ENCODE results near the gene MCM3AP.
"Not testable (repeated sequence)": the region's sequence is repeated elsewhere in the genome, so short reads cannot be mapped to it uniquely, and the experiment has no call there.

MCM3AP gene

GRCh38 chr21:46311568-46311967, 26.2 kb upstream of the MCM3AP start:
- DNase-seq: no peak

- not testable (repeated sequence) for DNase-seq
These were observed 24.8 kb upstream of the MCM3AP start for GRCh38 chr21:46310260-46310659.

DNA sequence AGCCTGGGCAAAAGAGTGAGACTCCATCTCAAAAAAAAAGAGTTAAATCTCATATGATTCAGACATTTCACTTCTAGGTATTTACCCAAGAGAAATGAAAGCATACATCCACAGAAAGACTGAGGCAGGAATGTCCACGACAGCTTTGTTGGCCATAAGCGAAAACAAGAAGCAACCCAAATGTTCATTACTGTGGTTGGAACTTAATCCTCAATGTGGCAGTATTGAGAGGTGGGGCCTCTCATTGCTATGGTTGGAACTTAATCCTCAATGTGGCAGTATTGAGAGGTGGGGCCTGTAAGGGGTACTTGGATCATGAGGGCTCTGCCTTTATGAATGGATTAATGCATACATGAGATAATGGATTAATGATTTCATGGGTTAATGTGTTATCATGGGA, 23.0 kb upstream of the MCM3AP start:
- DNase-seq: no peak

GRCh38 chr21:46307625-46308024, 22.2 kb upstream of the MCM3AP start:
- no peak for DNase-seq

GRCh38 chr21:46304955-46305354, 19.5 kb upstream of the MCM3AP start:
- peak in 15 of 51 donors; percentile 11 to 66 (median 42) for DNase-seq

DNA sequence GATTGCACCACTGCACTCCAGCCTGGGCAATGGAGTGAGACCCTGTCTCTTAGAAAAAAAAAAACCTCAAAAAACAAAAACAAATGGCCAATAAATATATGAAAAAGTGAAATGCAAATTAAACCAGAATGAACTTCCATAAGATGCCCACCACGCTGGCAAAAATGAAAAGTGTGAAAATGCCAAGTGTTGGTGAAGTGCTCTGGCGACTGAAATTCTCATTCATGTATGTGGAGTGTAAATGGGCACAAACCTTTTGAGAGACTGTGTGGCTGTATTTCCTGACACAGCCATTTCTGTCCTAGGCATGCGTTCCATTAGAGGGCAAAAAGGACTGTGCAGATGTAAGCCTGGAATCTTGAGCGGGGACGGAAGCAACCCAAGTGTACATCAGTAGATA, 19.0 kb upstream of the MCM3AP start:
- DNase-seq: no peak

- no peak for DNase-seq
These were observed 16.3 kb upstream of the MCM3AP start for GRCh38 chr21:46301759-46302158.

DNA sequence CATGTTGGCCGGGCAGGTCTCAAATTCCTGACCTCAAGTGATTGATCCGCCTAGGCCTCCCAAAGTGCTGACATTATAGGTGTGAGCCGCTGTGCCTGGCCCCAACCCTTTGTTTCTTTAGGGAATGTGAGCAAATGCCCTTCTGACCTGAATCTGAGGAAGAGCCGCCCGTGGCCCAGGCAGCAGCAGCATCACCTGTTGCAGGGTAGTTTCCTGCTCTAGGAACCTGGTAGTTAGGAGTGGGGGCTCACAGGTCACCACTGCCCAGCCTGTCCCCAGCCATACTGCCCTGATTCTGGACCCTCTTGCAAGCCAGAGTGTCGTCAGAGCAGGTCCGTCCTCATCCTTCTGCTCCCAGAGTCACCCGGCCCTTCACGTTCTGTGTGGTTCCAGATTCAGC, 13.8 kb upstream of the MCM3AP start:
- no peak for DNase-seq

- peak in 1 of 51 donors; percentile 20 for DNase-seq
These were observed 12.2 kb upstream of the MCM3AP start for GRCh38 chr21:46297338-46298271.

GRCh38 chr21:46295996-46296752, 10.8 kb upstream of the MCM3AP start:
- DNase-seq: peak in 5 of 51 donors; percentile 1 to 41 (median 20)

GRCh38 chr21:46295177-46295770, 9.9 kb upstream of the MCM3AP start:
- DNase-seq: no peak

- no peak for DNase-seq
These were observed 9.3 kb upstream of the MCM3AP start for GRCh38 chr21:46294647-46295176.

GRCh38 chr21:46291561-46291960, 6.2 kb upstream of the MCM3AP start:
- DNase-seq: no peak

DNA sequence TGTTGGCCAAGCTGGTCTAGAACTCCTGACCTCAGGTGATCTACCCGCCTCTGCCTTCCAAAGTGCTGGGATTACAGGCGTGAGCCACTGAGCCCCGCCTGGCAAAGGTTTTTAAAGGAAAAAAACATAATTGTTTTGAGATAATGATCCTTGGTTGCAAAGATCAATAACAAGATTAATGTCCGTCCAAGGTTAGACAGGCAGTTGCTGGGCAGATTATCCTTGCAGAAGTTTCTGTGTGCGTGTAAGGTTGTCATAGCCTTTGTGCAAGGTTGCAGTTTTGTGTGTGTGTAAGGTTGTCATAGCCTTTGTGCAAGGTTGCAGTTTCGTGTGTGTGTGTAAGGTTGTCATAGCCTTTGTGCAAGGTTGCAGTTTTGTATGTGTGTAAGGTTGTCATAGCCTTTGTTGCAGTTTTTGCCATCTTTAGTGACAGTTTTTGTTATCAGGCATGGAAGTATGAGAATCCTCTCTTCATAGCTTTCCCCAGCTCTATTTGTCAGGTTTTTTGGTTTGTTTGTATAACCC, 4.3 kb upstream of the MCM3AP start:
- no peak for DNase-seq

GRCh38 chr21:46287541-46287940, 2.1 kb upstream of the MCM3AP start:
- no peak for DNase-seq

DNA sequence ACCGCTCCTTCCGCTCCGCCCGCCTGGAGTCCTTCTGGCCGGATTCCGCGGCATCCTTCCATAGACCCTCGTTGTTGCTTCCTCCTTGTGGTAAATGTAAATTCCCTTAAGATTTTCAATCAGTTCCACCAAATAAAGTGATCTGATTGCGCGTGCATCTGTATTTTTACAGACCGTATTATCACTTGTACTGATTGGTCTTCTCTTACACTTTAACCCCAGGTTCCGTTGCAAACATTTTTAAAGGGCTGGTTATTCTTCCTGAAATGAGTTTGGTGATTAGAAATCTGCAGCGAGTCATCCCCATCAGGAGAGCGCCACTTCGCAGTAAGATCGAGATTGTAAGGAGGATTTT, 1.2 kb upstream of the MCM3AP start:
- no peak for DNase-seq

GRCh38 chr21:46285761-46286647, 593 bp upstream of the MCM3AP start, which contains the start of gene YBEY:
Gene YBEY, plus strand, starts transcription at chr21:46286342. Its CDS starts 572 bp downstream, at chr21:46286914.
- DNase-seq: peak; percentile 43 to 93 (median 81)

- no peak for DNase-seq
These were observed 678 bp downstream of the MCM3AP start for GRCh38 chr21:46284733-46285132.

GRCh38 chr21:46284077-46284644, 1.2 kb downstream of the MCM3AP start:
- no peak for DNase-seq

DNA sequence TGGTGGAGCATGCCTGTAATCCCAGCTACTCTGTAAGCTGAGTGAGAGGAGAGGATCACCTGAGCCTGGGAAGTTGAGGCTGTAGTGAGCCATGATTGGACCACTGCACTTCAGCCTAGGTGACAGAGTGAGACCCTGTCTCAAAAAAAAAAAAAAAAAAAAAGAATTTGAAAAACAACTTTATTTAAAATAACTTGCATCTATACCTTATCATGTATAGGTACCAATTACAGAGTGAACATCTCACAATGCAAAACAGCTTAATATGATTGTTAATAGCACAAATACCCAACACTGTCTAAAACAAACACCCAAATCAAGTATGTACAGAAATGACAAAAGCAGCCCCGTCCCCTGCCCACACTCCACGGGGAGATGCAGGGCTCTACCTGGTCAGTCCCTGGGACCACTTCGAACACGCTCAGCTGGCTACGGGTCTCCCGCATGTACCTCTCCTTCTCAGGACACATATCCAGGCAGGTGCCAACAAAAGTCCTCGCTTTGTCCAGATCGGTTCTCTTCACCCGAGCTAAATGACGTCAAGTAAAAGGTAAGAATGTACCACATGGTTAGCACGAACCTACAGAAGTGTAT, 10.5 kb downstream of the MCM3AP start:
- DNase-seq: no peak

All from hypothalamus (tissue), 51 donors.